ENCODE data around the gene MOSMO. TPM values are rescaled to one million over a fixed set of nuclear protein-coding genes. Genes with fewer than 3 reads are reported as not detected.

The MOSMO gene
- total and polyA plus RNA-seq, 10 of the 15 experiments (the other 5 are each of a cell fraction or from before 2014, with no cell fraction given) = 1.7 to 26.7 (median 12.2) TPM

GRCh38 chr16:22116095-22116700 lies 108.3 kb downstream of the MOSMO start:
- no peak overlapping the region for H3K9ac ChIP-seq (ENCODE audit: control insufficient read depth, insufficient read depth, low read length)
- H4K20me1 ChIP-seq (ENCODE audit: control insufficient read depth, insufficient read depth) = no peaks in the 10 kb centered on the region
- no peak overlapping the region for H3K4me2 ChIP-seq (ENCODE audit: control insufficient read depth, insufficient read depth)
- H3K4me1 ChIP-seq (ENCODE audit: control insufficient read depth, insufficient read depth, low read length) = no peaks in the 10 kb centered on the region
- in situ Hi-C loops (cut with MboI) (no loop called here), intact Hi-C loops (cut with micrococcal nuclease; ENCODE audit: unreplicated experiment) (no loop called here)
- ChIA-PET CTCF (interaction anchor here (0.5 to 0.8 kb wide), 2 partner anchors 17 to 52 kb away, joined by 3 to 6 read pairs; no protein-coding TSS in a partner anchor), POLR2A (interaction anchor here (0.6 kb wide), 1 partner anchor 69 kb away, joined by 3 read pairs; no protein-coding TSS in a partner anchor), RAD21 (ENCODE audit: unreplicated experiment) (no interaction called here), SMC1A (ENCODE audit: uncharacterized antibody, unreplicated experiment) (no interaction called here)
- H3K27ac ChIP-seq (ENCODE audit: control insufficient read depth, insufficient read depth) = no peak overlapping the region
- TF ChIP-seq, protein P1, sequence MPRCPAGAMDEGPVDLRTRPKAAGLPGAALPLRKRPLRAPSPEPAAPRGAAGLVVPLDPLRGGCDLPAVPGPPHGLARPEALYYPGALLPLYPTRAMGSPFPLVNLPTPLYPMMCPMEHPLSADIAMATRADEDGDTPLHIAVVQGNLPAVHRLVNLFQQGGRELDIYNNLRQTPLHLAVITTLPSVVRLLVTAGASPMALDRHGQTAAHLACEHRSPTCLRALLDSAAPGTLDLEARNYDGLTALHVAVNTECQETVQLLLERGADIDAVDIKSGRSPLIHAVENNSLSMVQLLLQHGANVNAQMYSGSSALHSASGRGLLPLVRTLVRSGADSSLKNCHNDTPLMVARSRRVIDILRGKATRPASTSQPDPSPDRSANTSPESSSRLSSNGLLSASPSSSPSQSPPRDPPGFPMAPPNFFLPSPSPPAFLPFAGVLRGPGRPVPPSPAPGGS (IDR thresholded peaks at IDR 0.05; ENCODE audit: borderline replicate concordance, insufficient read depth, low read depth, low read length, poor library complexity, severe bottlenecking) = no peak
- TF ChIP-seq ZNF384 (IDR thresholded peaks at IDR 0.05; ENCODE audit: borderline replicate concordance, low read depth, low read length) = no peak
- no peak for TF ChIP-seq RAD51 (IDR thresholded peaks at IDR 0.05)
- TF ChIP-seq ASH2L (IDR thresholded peaks at IDR 0.05; ENCODE audit: borderline replicate concordance, low read depth) = no peak
- TF ChIP-seq RFX5 (IDR thresholded peaks at IDR 0.05; ENCODE audit: low read depth, low read length) = no peak
- no peak for TF ChIP-seq ATF7 (IDR thresholded peaks at IDR 0.05; ENCODE audit: low read depth)
- TF ChIP-seq, protein P2, sequence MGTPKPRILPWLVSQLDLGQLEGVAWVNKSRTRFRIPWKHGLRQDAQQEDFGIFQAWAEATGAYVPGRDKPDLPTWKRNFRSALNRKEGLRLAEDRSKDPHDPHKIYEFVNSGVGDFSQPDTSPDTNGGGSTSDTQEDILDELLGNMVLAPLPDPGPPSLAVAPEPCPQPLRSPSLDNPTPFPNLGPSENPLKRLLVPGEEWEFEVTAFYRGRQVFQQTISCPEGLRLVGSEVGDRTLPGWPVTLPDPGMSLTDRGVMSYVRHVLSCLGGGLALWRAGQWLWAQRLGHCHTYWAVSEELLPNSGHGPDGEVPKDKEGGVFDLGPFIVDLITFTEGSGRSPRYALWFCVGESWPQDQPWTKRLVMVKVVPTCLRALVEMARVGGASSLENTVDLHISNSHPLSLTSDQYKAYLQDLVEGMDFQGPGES (IDR thresholded peaks at IDR 0.05) = no peak
- no peak for TF ChIP-seq EED (IDR thresholded peaks at IDR 0.05; ENCODE audit: low read depth)
- TF ChIP-seq RELB (IDR thresholded peaks at IDR 0.05; ENCODE audit: low read depth) = no peak
- TF ChIP-seq, protein P3, sequence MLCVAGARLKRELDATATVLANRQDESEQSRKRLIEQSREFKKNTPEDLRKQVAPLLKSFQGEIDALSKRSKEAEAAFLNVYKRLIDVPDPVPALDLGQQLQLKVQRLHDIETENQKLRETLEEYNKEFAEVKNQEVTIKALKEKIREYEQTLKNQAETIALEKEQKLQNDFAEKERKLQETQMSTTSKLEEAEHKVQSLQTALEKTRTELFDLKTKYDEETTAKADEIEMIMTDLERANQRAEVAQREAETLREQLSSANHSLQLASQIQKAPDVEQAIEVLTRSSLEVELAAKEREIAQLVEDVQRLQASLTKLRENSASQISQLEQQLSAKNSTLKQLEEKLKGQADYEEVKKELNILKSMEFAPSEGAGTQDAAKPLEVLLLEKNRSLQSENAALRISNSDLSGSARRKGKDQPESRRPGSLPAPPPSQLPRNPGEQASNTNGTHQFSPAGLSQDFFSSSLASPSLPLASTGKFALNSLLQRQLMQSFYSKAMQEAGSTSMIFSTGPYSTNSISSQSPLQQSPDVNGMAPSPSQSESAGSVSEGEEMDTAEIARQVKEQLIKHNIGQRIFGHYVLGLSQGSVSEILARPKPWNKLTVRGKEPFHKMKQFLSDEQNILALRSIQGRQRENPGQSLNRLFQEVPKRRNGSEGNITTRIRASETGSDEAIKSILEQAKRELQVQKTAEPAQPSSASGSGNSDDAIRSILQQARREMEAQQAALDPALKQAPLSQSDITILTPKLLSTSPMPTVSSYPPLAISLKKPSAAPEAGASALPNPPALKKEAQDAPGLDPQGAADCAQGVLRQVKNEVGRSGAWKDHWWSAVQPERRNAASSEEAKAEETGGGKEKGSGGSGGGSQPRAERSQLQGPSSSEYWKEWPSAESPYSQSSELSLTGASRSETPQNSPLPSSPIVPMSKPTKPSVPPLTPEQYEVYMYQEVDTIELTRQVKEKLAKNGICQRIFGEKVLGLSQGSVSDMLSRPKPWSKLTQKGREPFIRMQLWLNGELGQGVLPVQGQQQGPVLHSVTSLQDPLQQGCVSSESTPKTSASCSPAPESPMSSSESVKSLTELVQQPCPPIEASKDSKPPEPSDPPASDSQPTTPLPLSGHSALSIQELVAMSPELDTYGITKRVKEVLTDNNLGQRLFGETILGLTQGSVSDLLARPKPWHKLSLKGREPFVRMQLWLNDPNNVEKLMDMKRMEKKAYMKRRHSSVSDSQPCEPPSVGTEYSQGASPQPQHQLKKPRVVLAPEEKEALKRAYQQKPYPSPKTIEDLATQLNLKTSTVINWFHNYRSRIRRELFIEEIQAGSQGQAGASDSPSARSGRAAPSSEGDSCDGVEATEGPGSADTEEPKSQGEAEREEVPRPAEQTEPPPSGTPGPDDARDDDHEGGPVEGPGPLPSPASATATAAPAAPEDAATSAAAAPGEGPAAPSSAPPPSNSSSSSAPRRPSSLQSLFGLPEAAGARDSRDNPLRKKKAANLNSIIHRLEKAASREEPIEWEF (IDR thresholded peaks at IDR 0.05; ENCODE audit: insufficient replicate concordance, low read depth, low read length) = no peak
- no peak for TF ChIP-seq EZH2 (IDR thresholded peaks at IDR 0.05; ENCODE audit: borderline replicate concordance, control insufficient read depth, low read depth, low read length)
- no peak for TF ChIP-seq NR2C2 (IDR thresholded peaks at IDR 0.05; ENCODE audit: borderline replicate concordance, control insufficient read depth, insufficient read length, low read depth)
- TF ChIP-seq NRF1 (conservative IDR thresholded peaks at IDR 0.05; ENCODE audit: low read depth, low read length) = no peak
- no peak for TF ChIP-seq SIN3A (IDR thresholded peaks at IDR 0.05; ENCODE audit: low read depth, low read length)
- H3K4me3 ChIP-seq = no peak overlapping the region
- DNase-seq (ENCODE audit: low read depth, low spot score) = no peak
- no peak overlapping the region for H2AFZ ChIP-seq (ENCODE audit: control insufficient read depth, low read depth, low read length)
- H3K27me3 ChIP-seq (replicated peaks in 1 of 2; ENCODE audit: control insufficient read depth in 2 of 2, insufficient read depth in 2 of 2, low read length in 1 of 2) = no peaks in the 10 kb centered on the region
- 0% methylated on average over 2 of the region's 2 CpGs for WGBS (ENCODE audit: insufficient coverage, insufficient replicate concordance, low lambda C conversion rate, missing lambda C conversion rate)
- no peaks in the 10 kb centered on the region for H3K36me3 ChIP-seq (ENCODE audit: control insufficient read depth in 2 of 2, insufficient read depth in 2 of 2, low read length in 1 of 2)
- H3K79me2 ChIP-seq (ENCODE audit: control insufficient read depth, insufficient read depth, low read length) = no peaks in the 10 kb centered on the region
- H3K9me3 ChIP-seq (replicated peaks; ENCODE audit: control insufficient read depth, insufficient read depth, low read length) = no peaks in the 10 kb centered on the region
- no peak for FAIRE-seq
- no peak for ATAC-seq
- BruUV-seq (replicated peaks) = no TSS peak
